ENCODE results near the gene VAMP1.

Gene VAMP1

GRCh38 chr12:6457220-6457945 is 13.1 kb downstream of the VAMP1 start:
- peaks cover 49% of the 10 kb centered on the region for H3K36me3 ChIP-seq (ENCODE audit: control insufficient read depth, insufficient read depth, low read length)
- H3K4me3 ChIP-seq (ENCODE audit: low read length), result no peak overlapping the region
- H3K9ac ChIP-seq (ENCODE audit: low read length), result no peak overlapping the region
- no peaks in the 10 kb centered on the region for H3K27me3 ChIP-seq (ENCODE audit: control insufficient read depth, insufficient read depth, low read length)
- H3K4me1 ChIP-seq (ENCODE audit: control insufficient read depth, insufficient read depth, low read length), result peaks cover 10% of the 10 kb centered on the region
- no peak overlapping the region for H3K27ac ChIP-seq (ENCODE audit: low read depth, low read length)

GRCh38 chr12:6452944-6453630 is 17.4 kb downstream of the VAMP1 start:
- Histone ChIP-seq H3K4me1 (ENCODE audit: control insufficient read depth, insufficient read depth, low read length) (peaks cover 22% of the 10 kb centered on the region), H3K27me3 (ENCODE audit: control insufficient read depth, insufficient read depth, low read length) (no peaks in the 10 kb centered on the region), H3K36me3 (ENCODE audit: control insufficient read depth, insufficient read depth, low read length) (peaks cover 18% of the 10 kb centered on the region), H3K9ac (ENCODE audit: low read length) (peak overlapping the region; percentile 89), H3K4me3 (ENCODE audit: low read length) (peak overlapping the region; percentile 86), H3K27ac (ENCODE audit: low read depth, low read length) (peak overlapping the region; percentile 95)

- H3K4me1 ChIP-seq (ENCODE audit: control insufficient read depth, insufficient read depth, low read length), result peaks cover 22% of the 10 kb centered on the region
- peaks cover 13% of the 10 kb centered on the region for H3K36me3 ChIP-seq (ENCODE audit: control insufficient read depth, insufficient read depth, low read length)
- peak overlapping the region; percentile 95 for H3K27ac ChIP-seq (ENCODE audit: low read depth, low read length)
- peak overlapping the region; percentile 89 for H3K9ac ChIP-seq (ENCODE audit: low read length)
- no peaks in the 10 kb centered on the region for H3K27me3 ChIP-seq (ENCODE audit: control insufficient read depth, insufficient read depth, low read length)
- H3K4me3 ChIP-seq (ENCODE audit: low read length), result peak overlapping the region; percentile 86
Observed at GRCh38 chr12:6452245-6452943, 18.1 kb downstream of the VAMP1 start.

GRCh38 chr12:6451348-6452244 is 18.9 kb downstream of the VAMP1 start, which contains the start of gene TAPBPL:
Gene TAPBPL (plus strand): TSS chr12:6452042. CDS start chr12:6452249, 207 bp downstream.
- Histone ChIP-seq H3K27ac (ENCODE audit: low read depth, low read length) (peak within 1 kb of the TSS; percentile 95), H3K36me3 (ENCODE audit: control insufficient read depth, insufficient read depth, low read length) (peaks cover 9% of the 10 kb centered on the region), H3K27me3 (ENCODE audit: control insufficient read depth, insufficient read depth, low read length) (no peaks in the 10 kb centered on the region), H3K4me3 (ENCODE audit: low read length) (peak within 1 kb of the TSS; percentile 86), H3K4me1 (ENCODE audit: control insufficient read depth, insufficient read depth, low read length) (peaks cover 22% of the 10 kb centered on the region), H3K9ac (ENCODE audit: low read length) (peak within 1 kb of the TSS; percentile 89)

- peak overlapping the region; percentile 86 for H3K4me3 ChIP-seq (ENCODE audit: low read length)
- peak overlapping the region; percentile 95 for H3K27ac ChIP-seq (ENCODE audit: low read depth, low read length)
- peaks cover 9% of the 10 kb centered on the region for H3K36me3 ChIP-seq (ENCODE audit: control insufficient read depth, insufficient read depth, low read length)
- H3K9ac ChIP-seq (ENCODE audit: low read length), result peak overlapping the region; percentile 54
- no peaks in the 10 kb centered on the region for H3K27me3 ChIP-seq (ENCODE audit: control insufficient read depth, insufficient read depth, low read length)
- H3K4me1 ChIP-seq (ENCODE audit: control insufficient read depth, insufficient read depth, low read length), result peaks cover 22% of the 10 kb centered on the region
Observed at GRCh38 chr12:6450869-6451347, 19.6 kb downstream of the VAMP1 start.

- Histone ChIP-seq H3K9ac (ENCODE audit: low read length) (peak overlapping the region; percentile 54), H3K36me3 (ENCODE audit: control insufficient read depth, insufficient read depth, low read length) (peaks cover 13% of the 10 kb centered on the region), H3K4me1 (ENCODE audit: control insufficient read depth, insufficient read depth, low read length) (peaks cover 22% of the 10 kb centered on the region), H3K27ac (ENCODE audit: low read depth, low read length) (peak overlapping the region; percentile 95), H3K27me3 (ENCODE audit: control insufficient read depth, insufficient read depth, low read length) (no peaks in the 10 kb centered on the region), H3K4me3 (ENCODE audit: low read length) (peak overlapping the region; percentile 86)
Observed at GRCh38 chr12:6450091-6450868, 20.2 kb downstream of the VAMP1 start.

- Histone ChIP-seq H3K27me3 (ENCODE audit: control insufficient read depth, insufficient read depth, low read length) (no peaks in the 10 kb centered on the region), H3K4me3 (ENCODE audit: low read length) (peak within 1 kb of the TSS; percentile 52), H3K36me3 (ENCODE audit: control insufficient read depth, insufficient read depth, low read length) (peaks cover 5% of the 10 kb centered on the region), H3K27ac (ENCODE audit: low read depth, low read length) (no peak within 1 kb of the TSS), H3K4me1 (ENCODE audit: control insufficient read depth, insufficient read depth, low read length) (peaks cover 2% of the 10 kb centered on the region), H3K9ac (ENCODE audit: low read length) (no peak within 1 kb of the TSS)
Observed at GRCh38 chr12:6444704-6445688, 25.5 kb downstream of the VAMP1 start, which contains the start of gene CD27. Gene CD27 (plus strand): TSS chr12:6444955. CDS start chr12:6445096, 141 bp downstream.

- Histone ChIP-seq H3K36me3 (ENCODE audit: control insufficient read depth, insufficient read depth, low read length) (peaks cover 7% of the 10 kb centered on the region), H3K27ac (ENCODE audit: low read depth, low read length) (no peak overlapping the region), H3K4me3 (ENCODE audit: low read length) (no peak overlapping the region), H3K27me3 (ENCODE audit: control insufficient read depth, insufficient read depth, low read length) (no peaks in the 10 kb centered on the region), H3K9ac (ENCODE audit: low read length) (no peak overlapping the region), H3K4me1 (ENCODE audit: control insufficient read depth, insufficient read depth, low read length) (no peaks in the 10 kb centered on the region)
Observed at GRCh38 chr12:6444031-6444430, 26.4 kb downstream of the VAMP1 start.

- no peak overlapping the region for H3K4me3 ChIP-seq (ENCODE audit: low read length)
- H3K36me3 ChIP-seq (ENCODE audit: control insufficient read depth, insufficient read depth, low read length), result peaks cover 7% of the 10 kb centered on the region
- no peak overlapping the region for H3K27ac ChIP-seq (ENCODE audit: low read depth, low read length)
- H3K4me1 ChIP-seq (ENCODE audit: control insufficient read depth, insufficient read depth, low read length), result no peaks in the 10 kb centered on the region
- no peaks in the 10 kb centered on the region for H3K27me3 ChIP-seq (ENCODE audit: control insufficient read depth, insufficient read depth, low read length)
- H3K9ac ChIP-seq (ENCODE audit: low read length), result no peak overlapping the region
Observed at GRCh38 chr12:6443361-6443983, 27.0 kb downstream of the VAMP1 start.

- Histone ChIP-seq H3K4me1 (ENCODE audit: control insufficient read depth, insufficient read depth, low read length) (no peaks in the 10 kb centered on the region), H3K27ac (ENCODE audit: low read depth, low read length) (no peak overlapping the region), H3K9ac (ENCODE audit: low read length) (no peak overlapping the region)
Observed at GRCh38 chr12:6442836-6443235, 27.6 kb downstream of the VAMP1 start.

More at GRCh38 chr12:6442836-6443235, 27.6 kb downstream of the VAMP1 start:
- H3K27me3 ChIP-seq (ENCODE audit: control insufficient read depth, insufficient read depth, low read length), result no peaks in the 10 kb centered on the region
- H3K36me3 ChIP-seq (ENCODE audit: control insufficient read depth, insufficient read depth, low read length), result peaks cover 7% of the 10 kb centered on the region
- no peak overlapping the region for H3K4me3 ChIP-seq (ENCODE audit: low read length)

Data from rectal smooth muscle tissue (tissue), 1 donor.